ENCODE data around the gene SARM1.

GRCh38 chr17:28412099-28412498, 40.6 kb downstream of the SARM1 start:
- TF ChIP-seq, protein P1, sequence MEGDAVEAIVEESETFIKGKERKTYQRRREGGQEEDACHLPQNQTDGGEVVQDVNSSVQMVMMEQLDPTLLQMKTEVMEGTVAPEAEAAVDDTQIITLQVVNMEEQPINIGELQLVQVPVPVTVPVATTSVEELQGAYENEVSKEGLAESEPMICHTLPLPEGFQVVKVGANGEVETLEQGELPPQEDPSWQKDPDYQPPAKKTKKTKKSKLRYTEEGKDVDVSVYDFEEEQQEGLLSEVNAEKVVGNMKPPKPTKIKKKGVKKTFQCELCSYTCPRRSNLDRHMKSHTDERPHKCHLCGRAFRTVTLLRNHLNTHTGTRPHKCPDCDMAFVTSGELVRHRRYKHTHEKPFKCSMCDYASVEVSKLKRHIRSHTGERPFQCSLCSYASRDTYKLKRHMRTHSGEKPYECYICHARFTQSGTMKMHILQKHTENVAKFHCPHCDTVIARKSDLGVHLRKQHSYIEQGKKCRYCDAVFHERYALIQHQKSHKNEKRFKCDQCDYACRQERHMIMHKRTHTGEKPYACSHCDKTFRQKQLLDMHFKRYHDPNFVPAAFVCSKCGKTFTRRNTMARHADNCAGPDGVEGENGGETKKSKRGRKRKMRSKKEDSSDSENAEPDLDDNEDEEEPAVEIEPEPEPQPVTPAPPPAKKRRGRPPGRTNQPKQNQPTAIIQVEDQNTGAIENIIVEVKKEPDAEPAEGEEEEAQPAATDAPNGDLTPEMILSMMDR (IDR thresholded peaks at IDR 0.05) = no peak
- no peak for TF ChIP-seq POLR2A (IDR thresholded peaks at IDR 0.05)

Measured in thyroid gland (tissue), 4 donors.